ENCODE data around the gene SNIP1.
"Not testable (repeated sequence)": the region's sequence is repeated elsewhere in the genome, so short reads cannot be mapped to it uniquely, and the experiment has no call there.

Gene SNIP1

GRCh38 chr1:37553927-37554808 is at the start of gene SNIP1:
SNIP1 (minus strand) TSS chr1:37554293; CDS start chr1:37554229, 64 bp downstream.
- peak; percentile 70 for DNase-seq (ENCODE audit: low read depth)

GRCh38 chr1:37602750-37603694 is 48.9 kb upstream of the SNIP1 start:
- DNase-seq (ENCODE audit: low read depth) = no peak

GRCh38 chr1:37601441-37601840 is 47.3 kb upstream of the SNIP1 start:
- no peak for DNase-seq (ENCODE audit: low read depth)

- no peak for DNase-seq (ENCODE audit: low read depth)
Observed at GRCh38 chr1:37599940-37600339, 45.8 kb upstream of the SNIP1 start.

DNA sequence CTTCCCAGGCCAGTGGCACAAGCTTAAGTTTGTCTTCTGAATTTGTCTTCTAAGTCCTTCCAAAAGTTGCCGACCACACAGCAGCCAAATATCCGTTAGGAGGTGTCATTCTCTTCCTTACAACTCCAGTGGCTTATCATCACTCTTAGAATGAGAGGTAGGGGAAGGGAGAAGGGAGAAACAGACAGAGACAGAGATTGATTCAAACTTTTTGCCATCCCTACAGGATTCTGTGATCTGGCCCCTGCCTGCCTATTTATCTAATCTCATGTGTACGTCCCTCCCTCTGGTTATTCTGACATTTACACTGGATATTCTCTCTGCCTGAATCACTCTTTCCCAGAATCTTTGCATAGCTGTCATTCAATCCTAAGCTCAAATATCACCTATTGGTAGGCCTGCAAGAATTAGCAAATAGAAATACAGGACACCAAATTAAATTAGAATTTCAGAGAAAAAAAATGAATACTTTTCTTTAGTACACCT is 42.1 kb upstream of the SNIP1 start:
- DNase-seq (ENCODE audit: low read depth) = no peak

GRCh38 chr1:37595440-37596181 is 41.5 kb upstream of the SNIP1 start, which contains the start of gene GNL2:
GNL2 (minus strand) TSS chr1:37595937; CDS start chr1:37595822, 115 bp downstream.
- peak; percentile 90 for DNase-seq (ENCODE audit: low read depth)

- no peak for DNase-seq (ENCODE audit: low read depth)
Observed at GRCh38 chr1:37593726-37594125, 39.6 kb upstream of the SNIP1 start.

GRCh38 chr1:37588939-37589338 is 34.8 kb upstream of the SNIP1 start:
- no peak for DNase-seq (ENCODE audit: low read depth)

GRCh38 chr1:37584544-37584943 is 30.5 kb upstream of the SNIP1 start:
- not testable (repeated sequence) for DNase-seq (ENCODE audit: low read depth)

DNA sequence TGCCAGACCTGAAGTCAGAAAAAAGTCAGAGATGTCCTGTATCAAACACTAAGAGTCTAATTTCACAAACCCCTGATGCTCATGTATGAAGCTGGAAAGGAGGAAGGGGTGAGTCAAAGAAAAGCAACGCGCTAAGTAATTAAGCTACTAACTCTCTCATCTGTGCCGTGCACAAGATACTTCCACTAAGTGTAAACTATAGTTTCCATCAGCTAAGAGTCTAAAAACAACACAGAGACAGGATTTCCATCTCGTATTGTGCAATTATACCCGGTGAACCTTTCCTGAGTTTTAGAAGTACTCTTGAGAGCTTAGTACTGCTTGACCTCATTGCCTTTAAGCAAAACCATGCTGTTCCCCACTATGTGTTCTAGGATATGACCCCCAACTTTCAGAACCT is 21.6 kb upstream of the SNIP1 start:
- no peak for DNase-seq (ENCODE audit: low read depth)

DNA sequence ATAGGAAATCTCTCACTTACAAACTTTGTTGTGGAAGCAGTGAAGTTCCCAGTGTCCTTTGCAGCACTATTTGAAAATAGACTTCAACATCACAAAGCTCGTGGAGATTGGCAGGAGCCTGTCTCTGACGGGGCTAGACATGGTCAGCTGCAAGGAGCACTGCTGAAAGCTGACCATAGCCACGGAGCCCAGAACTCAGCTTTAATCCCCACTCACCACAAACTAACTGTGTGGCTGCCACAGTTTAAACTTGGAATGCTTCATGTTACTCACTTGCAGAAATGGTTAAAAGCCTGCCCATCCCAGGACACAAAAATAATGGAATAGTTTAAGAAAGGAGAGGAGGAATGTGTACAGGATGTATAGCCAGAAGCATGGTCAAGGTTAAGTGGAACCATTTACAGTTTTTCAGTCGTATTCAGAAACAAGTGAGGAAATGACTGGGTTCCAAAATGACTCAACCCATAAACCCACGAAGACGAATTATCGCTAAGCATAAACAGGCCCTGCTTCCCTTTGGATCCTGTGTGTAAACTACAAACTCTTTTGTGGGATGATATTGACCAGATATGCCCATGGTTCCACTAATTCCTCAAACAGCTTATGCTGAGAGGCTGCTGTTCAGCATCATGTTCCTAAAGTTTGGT is 20.9 kb upstream of the SNIP1 start:
- no peak for DNase-seq (ENCODE audit: low read depth)

GRCh38 chr1:37570528-37571334 is 16.6 kb upstream of the SNIP1 start:
- no peak for DNase-seq (ENCODE audit: low read depth)

GRCh38 chr1:37567023-37567422 is 12.9 kb upstream of the SNIP1 start:
- no peak for DNase-seq (ENCODE audit: low read depth)

DNA sequence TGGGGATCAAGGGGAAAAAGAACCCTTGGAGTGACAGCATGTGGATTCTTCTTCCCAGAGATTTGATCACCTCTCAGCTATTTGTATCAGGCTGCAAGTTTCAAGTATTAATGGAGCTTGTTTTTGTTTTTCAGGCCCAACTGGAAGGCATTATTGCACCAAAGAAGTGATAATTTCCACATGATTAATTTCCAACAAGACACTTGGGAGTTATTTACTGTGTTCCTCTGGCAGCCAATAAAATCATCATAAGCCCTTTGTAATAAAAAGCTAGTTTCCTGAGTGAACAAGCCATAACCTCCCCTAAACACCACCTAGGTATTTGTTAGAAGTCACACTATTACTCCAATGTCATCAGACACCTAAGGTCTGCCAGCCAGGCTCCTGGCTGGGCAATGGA is 10.8 kb upstream of the SNIP1 start:
- no peak for DNase-seq (ENCODE audit: low read depth)

- DNase-seq (ENCODE audit: low read depth) = no peak
Observed at GRCh38 chr1:37562984-37563383, 8.9 kb upstream of the SNIP1 start.

- no peak for DNase-seq (ENCODE audit: low read depth)
Observed at GRCh38 chr1:37561133-37562132, 7.3 kb upstream of the SNIP1 start.

DNA sequence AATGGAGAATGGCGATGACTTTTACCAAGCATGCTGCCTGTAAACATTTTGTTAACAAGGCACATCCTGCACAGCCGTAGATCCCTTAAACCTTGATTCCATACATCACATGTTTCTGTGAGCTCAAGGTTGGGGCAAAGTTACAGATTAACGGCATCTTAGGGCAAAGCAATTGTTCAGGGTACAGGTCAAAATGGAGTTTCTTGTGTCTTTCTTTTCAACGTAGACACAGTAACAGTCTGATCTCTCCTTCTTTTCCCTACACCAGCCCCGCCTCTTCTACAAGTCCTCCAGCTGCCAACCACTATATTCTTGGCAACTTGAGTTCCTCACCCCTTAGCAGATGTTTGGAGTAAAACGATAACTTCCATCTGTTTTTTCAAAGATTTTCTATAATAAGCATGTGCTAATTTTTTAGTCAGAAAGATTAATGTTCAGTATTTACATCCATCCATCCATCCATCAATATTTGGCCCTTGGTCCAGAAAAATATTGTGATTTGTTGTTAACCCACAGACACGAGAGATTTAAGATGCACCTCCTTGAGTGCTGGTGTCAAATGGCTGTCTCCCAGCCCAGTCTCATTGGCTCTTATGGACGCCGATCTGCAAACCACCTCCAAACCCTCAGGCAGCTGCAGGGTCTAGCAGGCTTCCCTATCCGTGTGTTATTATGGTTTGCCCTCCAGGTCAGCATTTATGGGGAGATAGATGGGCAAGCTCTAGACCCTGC is 6.5 kb upstream of the SNIP1 start:
- DNase-seq (ENCODE audit: low read depth) = no peak

- DNase-seq (ENCODE audit: low read depth) = not testable (repeated sequence)
Observed at GRCh38 chr1:37559957-37560379, 5.9 kb upstream of the SNIP1 start.

All from CMK (cell line).